WTC11 (cell line): ENCODE measurements around the gene PLXNC1. TPM values are rescaled to one million over a fixed set of nuclear protein-coding genes. Genes with fewer than 3 reads are reported as not detected.

Experiments used
- ATAC-seq: fragments of 200-7000 bp; cut with Tn5 transposase; 2 replicates; pipeline ENCODE4 v1.10.0; 2021; ENCODE audit warnings: mild to moderate bottlenecking, moderate library complexity
- CTCF ChIA-PET: fragments of 300-600 bp; sonication (Branson Sonifier 250); formaldehyde crosslinking; loops from one replicate; lab custom pipeline; 2021; ENCODE audit warnings: antibody characterized with exemption; lab: Charles Lee
- POLR2A ChIA-PET: fragments of 350-600 bp; sonication (Branson Sonifier 250); formaldehyde crosslinking; loops from one replicate; lab custom pipeline; 2021; ENCODE audit warnings: antibody characterized with exemption; lab: Charles Lee
- DNase-seq: peaks from one replicate; pipeline ENCODE4 v3.0.0; 2021; ENCODE audit warnings: low spot score
- H3K27ac Mint-ChIP-seq: 2 replicates; pipeline ENCODE4 v1.8.0; 2021; ENCODE audit warnings: mixed read lengths
- H3K27me3 Mint-ChIP-seq: 2 replicates; pipeline ENCODE4 v1.8.0; 2021; ENCODE audit warnings: low read depth, mild to moderate bottlenecking, moderate library complexity, mixed read lengths
- H3K36me3 Mint-ChIP-seq: 2 replicates; pipeline ENCODE4 v1.8.0; 2021; ENCODE audit warnings: mixed read lengths
- H3K4me1 Mint-ChIP-seq: 2 replicates; pipeline ENCODE4 v1.8.0; 2022; ENCODE audit warnings: mixed read lengths
- H3K4me3 Mint-ChIP-seq: 2 replicates; pipeline ENCODE4 v1.8.0; 2021; ENCODE audit warnings: mild to moderate bottlenecking, moderate library complexity, mixed read lengths
- H3K9me3 Mint-ChIP-seq: 2 replicates; pipeline ENCODE4 v1.8.0; 2021; ENCODE audit warnings: mixed read lengths
- CBFB ChIP-seq: sonication (generic); formaldehyde crosslinking; IDR thresholded peaks from 2 replicates; pipeline ENCODE4 v1.8.1; 2022; ENCODE audit warnings: mild to moderate bottlenecking, low read depth, missing genetic modification reagents
- CREM ChIP-seq: sonication (generic); formaldehyde crosslinking; IDR thresholded peaks from 2 replicates; pipeline ENCODE4 v1.8.1; 2022; ENCODE audit warnings: mild to moderate bottlenecking, missing genetic modification reagents, moderate library complexity
- ELF4 ChIP-seq: sonication (generic); formaldehyde crosslinking; IDR thresholded peaks from 2 replicates; pipeline ENCODE4 v1.8.1; 2022; ENCODE audit warnings: low read depth, mild to moderate bottlenecking, moderate library complexity, missing genetic modification reagents
- GTF2I ChIP-seq: fragments of 250-450 bp; sonication (Bioruptor Pico); conservative IDR thresholded peaks from 2 replicates; pipeline ENCODE4 v1.4.0; 2021; ENCODE audit warnings: mild to moderate bottlenecking
- NFYB ChIP-seq: sonication (generic); formaldehyde crosslinking; conservative IDR thresholded peaks from 2 replicates; pipeline ENCODE4 v1.8.0; 2022; ENCODE audit warnings: low read depth, missing genetic modification reagents
- SP1 ChIP-seq: sonication (generic); formaldehyde crosslinking; conservative IDR thresholded peaks from 2 replicates; pipeline ENCODE4 v1.8.1; 2022; ENCODE audit warnings: missing genetic modification reagents
- TCF7 ChIP-seq: sonication (generic); formaldehyde crosslinking; IDR thresholded peaks from 2 replicates; pipeline ENCODE4 v1.8.0; 2022; ENCODE audit warnings: mild to moderate bottlenecking, low read depth, missing genetic modification reagents, moderate library complexity
- TEAD4 ChIP-seq: sonication (generic); formaldehyde crosslinking; IDR thresholded peaks from 2 replicates; pipeline ENCODE4 v1.8.0; 2022; ENCODE audit warnings: mild to moderate bottlenecking, missing genetic modification reagents
- ZNF138 ChIP-seq: sonication (generic); formaldehyde crosslinking; conservative IDR thresholded peaks from 2 replicates; pipeline ENCODE4 v1.8.1; 2022; ENCODE audit warnings: mild to moderate bottlenecking, moderate library complexity, missing genetic modification reagents
- ZNF232 ChIP-seq: sonication (generic); formaldehyde crosslinking; IDR thresholded peaks from 2 replicates; pipeline ENCODE4 v1.8.0; 2022; ENCODE audit warnings: mild to moderate bottlenecking, missing genetic modification reagents
- ZNF396 ChIP-seq: fragments of 250-450 bp; sonication (Bioruptor Pico); IDR thresholded peaks from 2 replicates; pipeline ENCODE4 v1.8.0; 2021; ENCODE audit warnings: mild to moderate bottlenecking, moderate library complexity, borderline replicate concordance
- ZNF423 ChIP-seq: fragments of 250-450 bp; sonication (Bioruptor Pico); IDR thresholded peaks from 2 replicates; pipeline ENCODE4 v2.1.2; 2022; ENCODE audit warnings: mild to moderate bottlenecking, moderate library complexity
- total RNA-seq: library from RNA; stranded (reverse); gene quantifications from 3 replicates; pipeline ENCODE4 v1.2.3, GENCODE V29; 2021
- TF ChIP-seq, protein P1 (sequence below): sonication (generic); formaldehyde crosslinking; IDR thresholded peaks from 2 replicates; pipeline ENCODE4 v1.8.1; 2022; ENCODE audit warnings: low read depth, missing genetic modification reagents, borderline replicate concordance
- TF ChIP-seq, protein P2 (sequence below): fragments of 250-450 bp; sonication (Bioruptor Pico); IDR thresholded peaks from 2 replicates; pipeline ENCODE4 v1.9.0; 2021; ENCODE audit warnings: mild to moderate bottlenecking
- TF ChIP-seq, protein P3 (sequence below): fragments of 250-450 bp; sonication (Bioruptor Pico); IDR thresholded peaks from 2 replicates; pipeline ENCODE4 v1.8.0; 2021; ENCODE audit warnings: mild to moderate bottlenecking
- TF ChIP-seq, protein P4 (sequence below): sonication (generic); formaldehyde crosslinking; IDR thresholded peaks from 2 replicates; pipeline ENCODE4 v1.8.0; 2023; ENCODE audit warnings: missing genetic modification reagents
- TF ChIP-seq, protein P5 (sequence below): fragments of 250-450 bp; sonication (Bioruptor Pico); conservative IDR thresholded peaks from 2 replicates; pipeline ENCODE4 v1.9.0; 2021; ENCODE audit warnings: mild to moderate bottlenecking
- TF ChIP-seq, protein P6 (sequence below): sonication (generic); formaldehyde crosslinking; IDR thresholded peaks from 2 replicates; pipeline ENCODE4 v1.8.1; 2023; ENCODE audit warnings: mild to moderate bottlenecking, missing genetic modification reagents, moderate library complexity
- TF ChIP-seq, protein P7 (sequence below): fragments of 250-450 bp; sonication (Bioruptor Pico); IDR thresholded peaks from 2 replicates; pipeline ENCODE4 v1.9.0; 2021; ENCODE audit warnings: mild to moderate bottlenecking
- TF ChIP-seq, protein P8 (sequence below): sonication (generic); formaldehyde crosslinking; IDR thresholded peaks from 2 replicates; pipeline ENCODE4 v1.8.1; 2023; ENCODE audit warnings: mild to moderate bottlenecking, moderate library complexity, missing genetic modification reagents

PLXNC1 gene
- total RNA-seq, 1 experiment from 2014 or later: 3.1 TPM

DNA sequence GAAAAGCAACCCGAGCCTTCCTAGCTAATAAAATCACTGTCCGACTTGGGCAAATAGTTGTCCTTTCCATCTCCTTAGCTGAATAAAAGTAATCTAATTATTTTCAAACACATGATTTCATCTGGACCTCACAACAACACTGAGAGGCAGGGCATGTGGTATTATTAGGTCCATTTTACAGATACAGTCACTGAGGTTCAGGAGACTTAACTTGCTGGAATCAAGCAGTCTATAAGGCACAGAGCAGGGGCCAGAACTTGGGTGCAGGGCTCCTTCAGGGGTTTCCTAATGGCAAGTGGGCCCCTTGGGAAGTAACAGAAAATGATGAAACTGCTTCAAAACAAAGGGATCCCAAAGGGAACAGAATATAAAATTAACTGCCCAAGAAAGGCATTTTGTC is 15.5 kb downstream of the PLXNC1 start (continued):
- no peak for TF ChIP-seq TEAD4

DNA sequence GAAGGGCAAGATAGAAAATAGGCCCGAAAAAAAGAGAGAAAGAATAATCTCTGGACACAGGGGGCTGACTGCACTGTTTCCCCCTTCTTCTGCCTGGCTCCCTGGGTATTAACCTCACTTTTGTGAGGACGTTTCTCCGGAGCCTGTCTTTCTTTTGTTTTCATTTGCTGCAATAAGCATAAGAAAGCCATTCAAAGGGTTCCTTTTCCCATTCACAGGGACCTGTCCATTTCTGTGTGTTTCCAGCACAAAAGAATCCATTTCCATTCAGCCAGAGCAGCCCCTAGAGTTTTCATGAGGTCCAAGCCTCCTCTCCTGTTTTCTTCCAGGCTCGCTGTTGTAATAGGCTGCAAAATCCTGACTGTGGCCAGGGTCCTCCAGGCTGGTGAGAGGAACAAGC is 16.8 kb downstream of the PLXNC1 start:
- Mint-ChIP-seq H3K4me3 (no peak overlapping the region), H3K27me3 (peaks cover 91% of the 10 kb centered on the region)
- CTCF ChIA-PET: no interaction called here

More for the DNA sequence above, 16.8 kb downstream of the PLXNC1 start:
- Mint-ChIP-seq H3K4me1 (peaks cover 40% of the 10 kb centered on the region), H3K27ac (no peak overlapping the region), H3K36me3 (no peaks in the 10 kb centered on the region), H3K9me3 (peaks cover 5% of the 10 kb centered on the region; the same call in 1 of the 2 replicates)
- POLR2A ChIA-PET: no interaction called here
- ATAC-seq (peak; percentile 65), DNase-seq (no peak)
- TF ChIP-seq NFYB (no peak), TCF7 (CRISPR knock-in tag) (no peak), GTF2I (CRISPR knock-in tag) (no peak), ZNF232 (CRISPR knock-in tag) (no peak), ZNF396 (CRISPR knock-in tag) (no peak), SP1 (CRISPR knock-in tag) (no peak), ZNF423 (no peak), ELF4 (CRISPR knock-in tag) (no peak), CBFB (CRISPR knock-in tag) (no peak), CREM (no peak), ZNF138 (CRISPR knock-in tag) (no peak)
- TF ChIP-seq, protein P1, sequence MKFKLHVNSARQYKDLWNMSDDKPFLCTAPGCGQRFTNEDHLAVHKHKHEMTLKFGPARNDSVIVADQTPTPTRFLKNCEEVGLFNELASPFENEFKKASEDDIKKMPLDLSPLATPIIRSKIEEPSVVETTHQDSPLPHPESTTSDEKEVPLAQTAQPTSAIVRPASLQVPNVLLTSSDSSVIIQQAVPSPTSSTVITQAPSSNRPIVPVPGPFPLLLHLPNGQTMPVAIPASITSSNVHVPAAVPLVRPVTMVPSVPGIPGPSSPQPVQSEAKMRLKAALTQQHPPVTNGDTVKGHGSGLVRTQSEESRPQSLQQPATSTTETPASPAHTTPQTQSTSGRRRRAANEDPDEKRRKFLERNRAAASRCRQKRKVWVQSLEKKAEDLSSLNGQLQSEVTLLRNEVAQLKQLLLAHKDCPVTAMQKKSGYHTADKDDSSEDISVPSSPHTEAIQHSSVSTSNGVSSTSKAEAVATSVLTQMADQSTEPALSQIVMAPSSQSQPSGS: no peak
- TF ChIP-seq, protein P2, sequence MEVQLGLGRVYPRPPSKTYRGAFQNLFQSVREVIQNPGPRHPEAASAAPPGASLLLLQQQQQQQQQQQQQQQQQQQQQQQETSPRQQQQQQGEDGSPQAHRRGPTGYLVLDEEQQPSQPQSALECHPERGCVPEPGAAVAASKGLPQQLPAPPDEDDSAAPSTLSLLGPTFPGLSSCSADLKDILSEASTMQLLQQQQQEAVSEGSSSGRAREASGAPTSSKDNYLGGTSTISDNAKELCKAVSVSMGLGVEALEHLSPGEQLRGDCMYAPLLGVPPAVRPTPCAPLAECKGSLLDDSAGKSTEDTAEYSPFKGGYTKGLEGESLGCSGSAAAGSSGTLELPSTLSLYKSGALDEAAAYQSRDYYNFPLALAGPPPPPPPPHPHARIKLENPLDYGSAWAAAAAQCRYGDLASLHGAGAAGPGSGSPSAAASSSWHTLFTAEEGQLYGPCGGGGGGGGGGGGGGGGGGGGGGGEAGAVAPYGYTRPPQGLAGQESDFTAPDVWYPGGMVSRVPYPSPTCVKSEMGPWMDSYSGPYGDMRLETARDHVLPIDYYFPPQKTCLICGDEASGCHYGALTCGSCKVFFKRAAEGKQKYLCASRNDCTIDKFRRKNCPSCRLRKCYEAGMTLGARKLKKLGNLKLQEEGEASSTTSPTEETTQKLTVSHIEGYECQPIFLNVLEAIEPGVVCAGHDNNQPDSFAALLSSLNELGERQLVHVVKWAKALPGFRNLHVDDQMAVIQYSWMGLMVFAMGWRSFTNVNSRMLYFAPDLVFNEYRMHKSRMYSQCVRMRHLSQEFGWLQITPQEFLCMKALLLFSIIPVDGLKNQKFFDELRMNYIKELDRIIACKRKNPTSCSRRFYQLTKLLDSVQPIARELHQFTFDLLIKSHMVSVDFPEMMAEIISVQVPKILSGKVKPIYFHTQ (CRISPR knock-in tag): no peak
- TF ChIP-seq, protein P3, sequence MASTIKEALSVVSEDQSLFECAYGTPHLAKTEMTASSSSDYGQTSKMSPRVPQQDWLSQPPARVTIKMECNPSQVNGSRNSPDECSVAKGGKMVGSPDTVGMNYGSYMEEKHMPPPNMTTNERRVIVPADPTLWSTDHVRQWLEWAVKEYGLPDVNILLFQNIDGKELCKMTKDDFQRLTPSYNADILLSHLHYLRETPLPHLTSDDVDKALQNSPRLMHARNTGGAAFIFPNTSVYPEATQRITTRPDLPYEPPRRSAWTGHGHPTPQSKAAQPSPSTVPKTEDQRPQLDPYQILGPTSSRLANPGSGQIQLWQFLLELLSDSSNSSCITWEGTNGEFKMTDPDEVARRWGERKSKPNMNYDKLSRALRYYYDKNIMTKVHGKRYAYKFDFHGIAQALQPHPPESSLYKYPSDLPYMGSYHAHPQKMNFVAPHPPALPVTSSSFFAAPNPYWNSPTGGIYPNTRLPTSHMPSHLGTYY (CRISPR knock-in tag): no peak
- TF ChIP-seq, protein P4, sequence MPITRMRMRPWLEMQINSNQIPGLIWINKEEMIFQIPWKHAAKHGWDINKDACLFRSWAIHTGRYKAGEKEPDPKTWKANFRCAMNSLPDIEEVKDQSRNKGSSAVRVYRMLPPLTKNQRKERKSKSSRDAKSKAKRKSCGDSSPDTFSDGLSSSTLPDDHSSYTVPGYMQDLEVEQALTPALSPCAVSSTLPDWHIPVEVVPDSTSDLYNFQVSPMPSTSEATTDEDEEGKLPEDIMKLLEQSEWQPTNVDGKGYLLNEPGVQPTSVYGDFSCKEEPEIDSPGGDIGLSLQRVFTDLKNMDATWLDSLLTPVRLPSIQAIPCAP: no peak
- TF ChIP-seq, protein P5, sequence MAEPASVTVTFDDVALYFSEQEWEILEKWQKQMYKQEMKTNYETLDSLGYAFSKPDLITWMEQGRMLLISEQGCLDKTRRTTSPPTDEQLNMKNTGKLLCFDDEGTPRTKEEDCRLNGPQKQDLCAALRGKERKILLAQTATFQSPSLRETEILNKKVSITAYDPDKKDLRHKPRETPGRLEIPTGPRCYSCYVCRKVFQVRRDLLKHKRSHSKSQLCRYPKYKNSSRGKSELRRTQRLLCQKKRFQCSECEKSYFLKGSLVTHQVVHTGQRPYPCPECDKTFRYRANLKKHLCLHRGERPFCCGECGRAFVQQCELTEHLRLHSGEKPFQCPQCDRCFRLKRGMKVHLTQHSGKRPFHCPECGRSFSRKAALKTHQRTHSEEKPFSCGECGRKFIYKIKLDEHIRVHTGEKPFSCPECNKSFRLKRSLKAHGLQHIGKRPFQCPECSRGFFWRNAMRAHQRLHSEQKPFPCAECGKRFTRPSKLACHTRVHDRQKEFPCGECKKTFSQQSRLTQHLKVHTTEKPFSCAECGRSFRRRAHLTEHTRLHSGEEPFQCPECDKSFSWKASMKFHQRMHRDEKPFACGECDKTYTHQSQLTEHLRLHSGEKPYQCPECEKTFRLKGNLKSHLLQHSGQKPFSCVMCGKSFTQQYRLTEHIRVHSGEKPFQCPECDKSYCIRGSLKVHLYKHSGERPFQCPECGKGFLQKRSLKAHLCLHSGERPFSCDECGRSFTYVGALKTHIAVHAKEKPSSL (CRISPR knock-in tag): no peak
- TF ChIP-seq, protein P6, sequence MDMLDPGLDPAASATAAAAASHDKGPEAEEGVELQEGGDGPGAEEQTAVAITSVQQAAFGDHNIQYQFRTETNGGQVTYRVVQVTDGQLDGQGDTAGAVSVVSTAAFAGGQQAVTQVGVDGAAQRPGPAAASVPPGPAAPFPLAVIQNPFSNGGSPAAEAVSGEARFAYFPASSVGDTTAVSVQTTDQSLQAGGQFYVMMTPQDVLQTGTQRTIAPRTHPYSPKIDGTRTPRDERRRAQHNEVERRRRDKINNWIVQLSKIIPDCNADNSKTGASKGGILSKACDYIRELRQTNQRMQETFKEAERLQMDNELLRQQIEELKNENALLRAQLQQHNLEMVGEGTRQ (CRISPR knock-in tag): no peak
- TF ChIP-seq, protein P7, sequence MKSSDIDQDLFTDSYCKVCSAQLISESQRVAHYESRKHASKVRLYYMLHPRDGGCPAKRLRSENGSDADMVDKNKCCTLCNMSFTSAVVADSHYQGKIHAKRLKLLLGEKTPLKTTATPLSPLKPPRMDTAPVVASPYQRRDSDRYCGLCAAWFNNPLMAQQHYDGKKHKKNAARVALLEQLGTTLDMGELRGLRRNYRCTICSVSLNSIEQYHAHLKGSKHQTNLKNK (CRISPR knock-in tag): no peak
- TF ChIP-seq, protein P8, sequence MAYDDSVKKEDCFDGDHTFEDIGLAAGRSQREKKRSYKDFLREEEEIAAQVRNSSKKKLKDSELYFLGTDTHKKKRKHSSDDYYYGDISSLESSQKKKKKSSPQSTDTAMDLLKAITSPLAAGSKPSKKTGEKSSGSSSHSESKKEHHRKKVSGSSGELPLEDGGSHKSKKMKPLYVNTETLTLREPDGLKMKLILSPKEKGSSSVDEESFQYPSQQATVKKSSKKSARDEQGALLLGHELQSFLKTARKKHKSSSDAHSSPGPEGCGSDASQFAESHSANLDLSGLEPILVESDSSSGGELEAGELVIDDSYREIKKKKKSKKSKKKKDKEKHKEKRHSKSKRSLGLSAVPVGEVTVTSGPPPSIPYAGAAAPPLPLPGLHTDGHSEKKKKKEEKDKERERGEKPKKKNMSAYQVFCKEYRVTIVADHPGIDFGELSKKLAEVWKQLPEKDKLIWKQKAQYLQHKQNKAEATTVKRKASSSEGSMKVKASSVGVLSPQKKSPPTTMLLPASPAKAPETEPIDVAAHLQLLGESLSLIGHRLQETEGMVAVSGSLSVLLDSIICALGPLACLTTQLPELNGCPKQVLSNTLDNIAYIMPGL (CRISPR knock-in tag): no peak
